ENCODE measurements around the gene UBL4A. TPM values are rescaled to one million over a fixed set of nuclear protein-coding genes. Genes with fewer than 3 reads are reported as not detected.

The UBL4A gene
- total RNA-seq, 3 donors from 2014 or later = 36.2 to 40.1 (median 38.3) TPM

DNA sequence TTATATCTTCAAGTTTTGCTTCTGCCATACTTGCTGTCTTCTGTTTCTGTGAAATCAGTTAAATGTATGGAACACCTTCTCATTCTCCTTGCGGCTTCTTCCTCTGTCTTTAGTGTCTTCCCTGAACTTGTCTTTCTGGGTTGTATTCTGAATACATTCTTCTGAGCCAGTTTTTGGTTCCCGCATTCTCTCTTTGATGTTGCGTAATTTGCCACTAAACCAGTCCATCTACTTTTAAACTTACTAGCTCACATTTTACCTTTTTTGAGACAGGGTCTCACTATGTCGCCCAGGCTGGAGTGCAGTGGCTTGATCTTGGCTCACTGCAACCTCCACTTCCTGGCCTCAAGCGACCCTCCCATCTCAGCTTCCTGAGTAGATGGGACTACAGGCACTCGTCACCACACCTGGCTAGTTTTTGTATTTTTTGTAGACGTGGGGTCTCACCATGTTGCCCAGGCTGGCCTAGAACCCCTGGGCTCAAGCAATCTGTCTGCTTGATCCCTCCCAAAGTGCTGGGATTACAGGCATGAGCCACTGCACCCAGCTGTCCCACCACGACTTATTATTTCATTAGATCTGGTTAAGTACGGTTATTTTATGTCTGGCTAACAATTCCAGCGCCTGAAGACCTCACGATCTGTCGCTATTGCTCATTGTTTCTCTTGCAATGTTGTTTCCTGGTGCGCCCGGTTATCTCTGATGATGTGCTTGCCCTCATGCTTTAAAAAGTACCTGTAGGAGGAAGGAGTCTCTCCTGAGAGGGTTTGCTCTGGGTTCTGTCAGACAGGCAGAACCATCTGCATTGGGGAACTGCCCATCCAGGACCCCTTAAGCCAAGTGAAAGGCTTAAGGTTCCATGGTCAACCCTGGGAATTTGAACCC lies 39.4 kb upstream of the UBL4A start:
- Histone ChIP-seq H3K4me3 (no peak overlapping the region), H3K36me3 (no peaks in the 10 kb centered on the region), H3K27ac (peak overlapping the region; percentile 78 to 88), H3K4me1 (no peaks in the 10 kb centered on the region), H3K27me3 (peaks cover 0 to 26% of the 10 kb centered on the region in 2 donors), H3K9me3 (no peaks in the 10 kb centered on the region)
- intact Hi-C loops (cut with DNase I; ENCODE audit: low total_unique reads) = no loop called here
- no peak for DNase-seq (ENCODE audit: low spot score in 2 of 2)
- TF ChIP-seq, protein P1, sequence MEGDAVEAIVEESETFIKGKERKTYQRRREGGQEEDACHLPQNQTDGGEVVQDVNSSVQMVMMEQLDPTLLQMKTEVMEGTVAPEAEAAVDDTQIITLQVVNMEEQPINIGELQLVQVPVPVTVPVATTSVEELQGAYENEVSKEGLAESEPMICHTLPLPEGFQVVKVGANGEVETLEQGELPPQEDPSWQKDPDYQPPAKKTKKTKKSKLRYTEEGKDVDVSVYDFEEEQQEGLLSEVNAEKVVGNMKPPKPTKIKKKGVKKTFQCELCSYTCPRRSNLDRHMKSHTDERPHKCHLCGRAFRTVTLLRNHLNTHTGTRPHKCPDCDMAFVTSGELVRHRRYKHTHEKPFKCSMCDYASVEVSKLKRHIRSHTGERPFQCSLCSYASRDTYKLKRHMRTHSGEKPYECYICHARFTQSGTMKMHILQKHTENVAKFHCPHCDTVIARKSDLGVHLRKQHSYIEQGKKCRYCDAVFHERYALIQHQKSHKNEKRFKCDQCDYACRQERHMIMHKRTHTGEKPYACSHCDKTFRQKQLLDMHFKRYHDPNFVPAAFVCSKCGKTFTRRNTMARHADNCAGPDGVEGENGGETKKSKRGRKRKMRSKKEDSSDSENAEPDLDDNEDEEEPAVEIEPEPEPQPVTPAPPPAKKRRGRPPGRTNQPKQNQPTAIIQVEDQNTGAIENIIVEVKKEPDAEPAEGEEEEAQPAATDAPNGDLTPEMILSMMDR (IDR thresholded peaks at IDR 0.05) = no peak
- TF ChIP-seq POLR2AphosphoS5 (IDR thresholded peaks at IDR 0.05) = no peak
- no peak for TF ChIP-seq POLR2A (IDR thresholded peaks at IDR 0.05)

DNA sequence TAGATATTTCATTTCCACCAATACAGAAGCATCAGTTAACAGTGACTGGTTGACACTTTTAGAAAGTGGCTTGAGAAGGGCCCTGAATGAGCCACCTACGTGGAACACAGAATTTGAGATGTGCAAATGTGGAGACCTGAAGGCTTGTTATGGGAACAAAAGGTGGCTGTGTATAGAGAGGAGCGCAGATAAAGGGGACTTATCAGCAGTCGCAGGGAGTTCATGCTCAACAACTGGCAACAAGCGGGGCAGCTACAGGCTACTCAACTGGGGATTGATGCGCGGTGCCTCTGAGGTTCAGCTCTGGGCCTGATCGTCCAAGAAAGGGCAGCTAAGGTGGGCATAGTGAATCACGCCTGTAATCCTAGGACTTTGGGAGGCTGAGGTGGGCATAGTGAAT lies 33.0 kb upstream of the UBL4A start:
- H3K9me3 ChIP-seq = no peaks in the 10 kb centered on the region
- no peaks in the 10 kb centered on the region for H3K36me3 ChIP-seq
- H3K4me3 ChIP-seq = no peak overlapping the region
- TF ChIP-seq POLR2AphosphoS5 (IDR thresholded peaks at IDR 0.05) (no peak), POLR2A (IDR thresholded peaks at IDR 0.05) (no peak)
- TF ChIP-seq, protein P1 (IDR thresholded peaks at IDR 0.05) = no peak
- no peaks in the 10 kb centered on the region for H3K4me1 ChIP-seq
- H3K27ac ChIP-seq = no peak overlapping the region
- intact Hi-C loops (cut with DNase I; ENCODE audit: low total_unique reads) = no loop called here
- peaks cover 0 to 14% of the 10 kb centered on the region in 2 donors for H3K27me3 ChIP-seq
- DNase-seq (ENCODE audit: low spot score in 2 of 2) = no peak

- no peak for DNase-seq (ENCODE audit: low spot score in 2 of 2)
- no peaks in the 10 kb centered on the region for H3K36me3 ChIP-seq
- H3K4me3 ChIP-seq = peak overlapping the region; percentile 66 to 88 (median 66)
- H3K27me3 ChIP-seq = peaks cover 0 to 14% of the 10 kb centered on the region in 2 donors
- H3K4me1 ChIP-seq = no peaks in the 10 kb centered on the region
- TF ChIP-seq POLR2AphosphoS5 (IDR thresholded peaks at IDR 0.05) = no peak
- no peak for TF ChIP-seq POLR2A (IDR thresholded peaks at IDR 0.05)
- intact Hi-C loops (cut with DNase I; ENCODE audit: low total_unique reads) = no loop called here
- H3K27ac ChIP-seq = peak overlapping the region; percentile 82 to 90
- H3K9me3 ChIP-seq = no peaks in the 10 kb centered on the region
These were observed 30.8 kb upstream of the UBL4A start for GRCh38 chrX:154517101-154517781.

- TF ChIP-seq POLR2AphosphoS5 (IDR thresholded peaks at IDR 0.05) = peak in 2 of 3 donors; percentile 3 to 64
- no peak for TF ChIP-seq POLR2A (IDR thresholded peaks at IDR 0.05)
- no peak for DNase-seq (ENCODE audit: low spot score in 2 of 2)
- no peaks in the 10 kb centered on the region for H3K36me3 ChIP-seq
- H3K4me3 ChIP-seq = peak overlapping the region; percentile 66 to 88 (median 66)
- H3K27me3 ChIP-seq = peaks cover 0 to 16% of the 10 kb centered on the region in 2 donors
- H3K4me1 ChIP-seq = no peaks in the 10 kb centered on the region
- intact Hi-C loops (cut with DNase I; ENCODE audit: low total_unique reads) = no loop called here
- H3K27ac ChIP-seq = peak overlapping the region; percentile 82 to 90
- H3K9me3 ChIP-seq = no peaks in the 10 kb centered on the region
These were observed 30.3 kb upstream of the UBL4A start for GRCh38 chrX:154516656-154517100.

- Histone ChIP-seq H3K27me3 (peaks cover 0 to 20% of the 10 kb centered on the region in 2 donors), H3K27ac (peak within 1 kb of the TSS; percentile 82 to 90), H3K9me3 (no peaks in the 10 kb centered on the region), H3K4me3 (peak within 1 kb of the TSS; percentile 66 to 88 (median 66)), H3K36me3 (no peaks in the 10 kb centered on the region), H3K4me1 (no peaks in the 10 kb centered on the region)
- DNase-seq (ENCODE audit: low spot score in 2 of 2) = peak; percentile 92 to 94
- intact Hi-C loops (cut with DNase I; ENCODE audit: low total_unique reads) = loop anchor here (2.0 kb wide), 1 partner anchor 23 kb away; no protein-coding TSS in a partner anchor
- TF ChIP-seq, protein P1 (IDR thresholded peaks at IDR 0.05) = no peak
- TF ChIP-seq POLR2AphosphoS5 (IDR thresholded peaks at IDR 0.05) (peak; percentile 62 to 89 (median 85)), POLR2A (IDR thresholded peaks at IDR 0.05) (peak; percentile 71)
These were observed 29.7 kb upstream of the UBL4A start, which contains the start of gene FAM3A for GRCh38 chrX:154515966-154516655. Gene FAM3A, minus strand, starts transcription at chrX:154516232. Its CDS starts 460 bp downstream, at chrX:154515772.

Measured in breast epithelium (tissue), 4 donors.